Left lobe of liver (tissue), 2 donors: ENCODE measurements around the gene MKNK2. TPM values are rescaled to one million over a fixed set of nuclear protein-coding genes. Genes with fewer than 3 reads are reported as not detected.
A peak's percentile ranks its signal among the peaks of the same experiment; 100 is the strongest.
"Not testable (repeated sequence)": the region's sequence is repeated elsewhere in the genome, so short reads cannot be mapped to it uniquely, and the experiment has no call there.

Experiments
- ATAC-seq: fragments of 200-7000 bp; cut with Tn5 transposase; one replicate; pipeline ENCODE4 v1.9.1; 2020; ENCODE audit warnings: mild to moderate bottlenecking, moderate library complexity
- DNase-seq: peaks from one replicate; pipeline ENCODE4 v3.0.0-alpha.2; 2020; ENCODE audit warnings: low spot score
- total RNA-seq: library from RNA; stranded (reverse); gene quantifications from one replicate; pipeline ENCODE4 v1.2.1, GENCODE V29; 2021
- donor health status: DM: no; HTN: no; CAD: no; lungs with moderate emphysema.
- donor health status: DM: no; HTN: yes; CAD: no.

MKNK2 gene
- total RNA-seq, 1 donor from 2014 or later: 149 TPM

GRCh38 chr19:1998712-1999708, 52.0 kb downstream of the MKNK2 start:
- ATAC-seq (peak; percentile 17), DNase-seq (no peak)

GRCh38 chr19:1997353-1998233, 53.5 kb downstream of the MKNK2 start:
- ATAC-seq (no peak), DNase-seq (no peak)

DNA sequence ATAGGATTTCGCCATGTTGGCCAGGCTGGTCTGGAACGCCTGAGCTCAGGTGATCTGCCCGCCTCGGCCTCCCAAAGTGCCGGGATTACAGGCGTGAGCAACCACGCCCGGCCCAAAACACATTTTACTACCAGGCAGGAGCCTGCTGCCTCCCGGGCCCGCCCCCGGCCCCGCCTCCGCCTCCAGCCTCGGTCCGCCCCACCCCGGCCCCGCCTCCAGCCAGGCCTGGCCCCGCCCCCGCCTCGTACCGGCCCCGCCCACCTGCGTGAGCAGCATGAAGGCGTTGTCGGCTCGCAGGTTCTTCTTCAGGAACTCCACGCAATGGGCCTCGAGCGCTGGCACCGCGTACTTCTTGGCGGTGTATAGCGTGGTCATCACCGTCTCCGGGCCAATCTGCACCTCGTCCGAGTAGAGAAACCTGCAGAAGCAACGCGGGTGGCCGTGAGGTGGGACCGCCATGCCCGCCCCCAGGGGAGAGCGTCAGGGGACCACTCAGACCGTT, 58.2 kb downstream of the MKNK2 start:
- DNase-seq: no peak

DNA sequence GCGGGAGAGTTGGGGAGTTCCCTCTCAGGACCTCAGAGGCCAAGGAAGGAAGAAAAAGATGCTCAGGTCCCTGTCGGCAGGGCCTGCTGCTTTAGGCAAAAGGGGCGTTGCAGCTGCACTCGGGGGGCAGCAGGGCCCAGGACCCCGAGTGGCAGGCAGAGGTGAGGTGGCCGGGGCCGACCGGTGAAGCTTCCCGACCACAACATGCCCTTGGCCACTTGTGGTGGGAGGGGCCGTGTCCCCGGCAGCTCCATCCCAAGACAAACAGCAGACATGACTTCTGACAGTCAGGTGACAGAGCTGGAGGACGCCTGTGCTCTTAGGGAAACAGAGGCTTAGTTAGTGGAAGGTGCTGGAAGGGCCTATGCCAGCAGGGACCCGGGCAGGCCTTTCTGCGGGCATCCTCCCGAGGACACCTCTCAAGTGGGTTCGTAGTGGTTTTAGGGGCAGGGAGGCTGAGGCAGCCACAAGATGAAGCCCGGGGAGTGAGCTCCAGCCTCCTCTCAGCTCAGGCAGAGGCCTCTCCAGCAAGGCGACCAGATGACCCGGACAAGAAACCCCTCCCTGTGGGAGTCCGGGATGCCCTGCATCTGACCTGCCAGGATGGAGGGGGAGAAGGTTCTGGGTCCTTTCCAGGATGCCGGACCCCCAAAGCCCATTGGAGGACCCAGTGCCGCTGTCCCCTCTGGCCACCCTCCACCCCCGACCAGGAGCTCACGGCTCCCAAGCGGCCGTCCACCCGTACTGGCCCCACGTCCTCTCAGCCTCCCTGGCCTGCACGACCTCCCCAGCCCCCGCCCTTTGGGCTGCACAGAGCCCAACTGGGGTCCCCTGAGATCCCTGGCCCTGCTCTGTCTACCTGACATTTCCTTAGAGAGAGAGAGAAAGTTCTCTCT, 59.8 kb downstream of the MKNK2 start:
- ATAC-seq (no peak), DNase-seq (no peak)

More for the DNA sequence above, 58.2 kb downstream of the MKNK2 start:
- ATAC-seq: peak; percentile 36

- DNase-seq (no peak), ATAC-seq (no peak)
Measured at GRCh38 chr19:1990230-1991017, 60.6 kb downstream of the MKNK2 start.

GRCh38 chr19:1989513-1990229, 61.4 kb downstream of the MKNK2 start:
- no peak for ATAC-seq
- DNase-seq: no peak

DNA sequence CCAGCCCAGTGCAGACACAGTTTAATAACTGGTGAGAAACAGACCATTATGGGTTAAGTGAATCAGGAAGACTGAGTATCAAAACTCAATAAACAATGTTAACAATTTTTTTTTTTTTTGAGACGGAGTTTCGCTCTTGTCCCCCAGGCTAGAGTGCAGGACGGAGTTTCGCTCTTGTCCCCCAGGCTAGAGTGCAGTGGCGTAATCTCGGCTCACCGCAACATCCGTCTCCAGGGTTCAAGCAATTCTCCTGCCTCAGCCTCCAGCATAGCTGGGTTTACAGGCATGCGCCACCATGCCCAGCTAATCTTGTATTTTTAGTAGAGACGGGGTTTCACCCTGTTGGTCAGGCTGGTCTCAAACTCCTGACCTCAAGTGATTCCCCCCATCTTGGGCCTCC, 62.6 kb downstream of the MKNK2 start:
- DNase-seq, ATAC-seq: not testable (repeated sequence)

Other genes starting within 250 kb of the MKNK2 start
- 1.4 TPM for gene ATP8B3, start 239.0 kb downstream of the MKNK2 start, total RNA-seq
- gene REXO1, start 202.8 kb downstream of the MKNK2 start, total RNA-seq: 19.3 TPM
- 11.9 TPM for gene KLF16, start 187.7 kb downstream of the MKNK2 start, total RNA-seq
- gene ABHD17A, start 165.7 kb downstream of the MKNK2 start, total RNA-seq: 29.4 TPM
- gene ADAT3, start 145.8 kb downstream of the MKNK2 start, total RNA-seq: 4.5 TPM
- gene SCAMP4, start 145.8 kb downstream of the MKNK2 start, total RNA-seq: 23.9 TPM
- gene CSNK1G2, start 110.1 kb downstream of the MKNK2 start, total RNA-seq: 21.8 TPM
- gene BTBD2, start 35.5 kb downstream of the MKNK2 start, total RNA-seq: 25.9 TPM
- 11.2 TPM for gene MOB3A, start 45.1 kb upstream of the MKNK2 start, total RNA-seq
- 5.2 TPM for gene IZUMO4, start 45.7 kb upstream of the MKNK2 start, total RNA-seq
- gene AP3D1, start 100.3 kb upstream of the MKNK2 start, total RNA-seq: 63.4 TPM
- 17.2 TPM for gene DOT1L, start 112.7 kb upstream of the MKNK2 start, total RNA-seq
- gene PLEKHJ1, start 185.1 kb upstream of the MKNK2 start, total RNA-seq: 41.3 TPM
- gene SF3A2, start 185.6 kb upstream of the MKNK2 start, total RNA-seq: 19.0 TPM
- 0.93 TPM for gene AMH, start 198.1 kb upstream of the MKNK2 start, total RNA-seq
- 0.18 TPM for gene JSRP1, start 205.2 kb upstream of the MKNK2 start, total RNA-seq
- 0.28 TPM for gene PEAK3, start 230.9 kb upstream of the MKNK2 start, total RNA-seq